HG03108 (cell line): ENCODE measurements around the gene UTP18.
"Not testable (repeated sequence)": the region's sequence is repeated elsewhere in the genome, so short reads cannot be mapped to it uniquely, and the experiment has no call there.

Experiments
- ATAC-seq: cut with Tn5 transposase; IDR thresholded peaks from one replicate; pipeline ENCODE4 v1.9.1; 2021; ENCODE audit warnings: moderate library complexity; ENCODE audit not compliant: unreplicated experiment

Gene UTP18

GRCh38 chr17:51258756-51259563 lies 1.4 kb upstream of the UTP18 start:
- ATAC-seq: no peak

GRCh38 chr17:51259564-51260236 lies 646 bp upstream of the UTP18 start, which contains the start of gene MBTD1:
Gene MBTD1 (minus strand): TSS chr17:51260049. CDS start chr17:51225161, 34,888 bp downstream.
- ATAC-seq: peak; percentile 73

- no peak for ATAC-seq
Observed at GRCh38 chr17:51261024-51261963, 948 bp downstream of the UTP18 start.

- ATAC-seq: no peak
Observed at GRCh38 chr17:51263006-51263405, 2.7 kb downstream of the UTP18 start.

GRCh38 chr17:51264466-51264865 lies 4.1 kb downstream of the UTP18 start:
- not testable (repeated sequence) for ATAC-seq

- no peak for ATAC-seq
Observed at GRCh38 chr17:51269991-51270390, 9.6 kb downstream of the UTP18 start.

- no peak for ATAC-seq
Observed at GRCh38 chr17:51270636-51271035, 10.3 kb downstream of the UTP18 start.

- ATAC-seq: no peak
Observed at GRCh38 chr17:51272812-51273211, 12.5 kb downstream of the UTP18 start.

GRCh38 chr17:51275381-51275780 lies 15.0 kb downstream of the UTP18 start:
- no peak for ATAC-seq

- ATAC-seq: no peak
Observed at GRCh38 chr17:51279183-51279582, 18.8 kb downstream of the UTP18 start.

GRCh38 chr17:51287412-51287811 lies 27.1 kb downstream of the UTP18 start:
- ATAC-seq: no peak

GRCh38 chr17:51289696-51290111 lies 29.4 kb downstream of the UTP18 start:
- no peak for ATAC-seq

GRCh38 chr17:51294338-51294737 lies 34.0 kb downstream of the UTP18 start:
- ATAC-seq: not testable (repeated sequence)

- ATAC-seq: no peak
Observed at GRCh38 chr17:51298508-51299371, 38.4 kb downstream of the UTP18 start.

GRCh38 chr17:51299859-51300258 lies 39.5 kb downstream of the UTP18 start:
- ATAC-seq: no peak

GRCh38 chr17:51305182-51305581 lies 44.8 kb downstream of the UTP18 start:
- ATAC-seq: no peak

- ATAC-seq: not testable (repeated sequence)
Observed at GRCh38 chr17:51312003-51312402, 51.7 kb downstream of the UTP18 start.

- ATAC-seq: no peak
Observed at GRCh38 chr17:51319186-51319585, 58.8 kb downstream of the UTP18 start.

- no peak for ATAC-seq
Observed at GRCh38 chr17:51322390-51323029, 62.2 kb downstream of the UTP18 start.

- no peak for ATAC-seq
Observed at GRCh38 chr17:51325471-51325870, 65.1 kb downstream of the UTP18 start.
